Posterior cingulate gyrus (tissue), 11 donors: ENCODE results near the gene RANBP2.
"Not testable (repeated sequence)": the region's sequence is repeated elsewhere in the genome, so short reads cannot be mapped to it uniquely, and the experiment has no call there.

Experiments used
- DNase-seq, 10 donors: peaks; one replicate each; pipeline versions ENCODE4 v3.0.0 to v3.0.0-alpha.2; 2020 to 2021; ENCODE audit warnings: mixed read lengths in 3 of 10
- intact Hi-C: fragments of 100-400 bp; cut with DNase I; formaldehyde crosslinking; loops from one replicate; pipeline ENCODE4 v1.15.1; 2023

RANBP2 gene

DNA sequence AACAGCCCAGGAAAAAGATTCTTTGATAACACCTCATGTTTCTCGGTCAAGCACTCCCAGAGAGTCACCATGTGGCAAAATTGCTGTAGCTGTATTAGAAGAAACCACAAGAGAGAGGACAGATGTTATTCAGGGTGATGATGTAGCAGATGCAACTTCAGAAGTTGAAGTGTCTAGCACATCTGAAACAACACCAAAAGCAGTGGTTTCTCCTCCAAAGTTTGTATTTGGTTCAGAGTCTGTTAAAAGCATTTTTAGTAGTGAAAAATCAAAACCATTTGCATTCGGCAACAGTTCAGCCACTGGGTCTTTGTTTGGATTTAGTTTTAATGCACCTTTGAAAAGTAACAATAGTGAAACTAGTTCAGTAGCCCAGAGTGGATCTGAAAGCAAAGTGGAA lies 48.6 kb downstream of the RANBP2 start:
- intact Hi-C loops, DNase-seq: not testable (repeated sequence)

DNA sequence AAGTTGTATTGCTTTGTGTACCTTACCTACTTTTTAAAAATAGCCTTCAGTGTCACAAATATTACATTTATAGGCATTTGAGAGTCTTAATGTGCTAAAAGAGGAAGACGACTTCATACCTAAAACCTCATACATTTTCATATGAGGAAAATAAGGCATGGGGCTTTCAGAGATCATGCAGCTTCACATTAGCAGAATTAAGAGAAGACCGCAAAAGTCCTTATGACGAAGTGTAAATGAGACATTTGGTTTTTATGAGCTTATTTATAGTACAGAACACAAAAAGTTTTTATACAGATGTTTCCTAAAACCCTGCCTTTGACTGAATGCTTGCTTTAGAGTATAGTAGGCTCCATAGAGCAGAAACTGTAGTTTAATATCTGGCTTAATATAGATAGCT lies 57.2 kb downstream of the RANBP2 start:
- DNase-seq: no peak
- intact Hi-C loops: no loop called here

DNA sequence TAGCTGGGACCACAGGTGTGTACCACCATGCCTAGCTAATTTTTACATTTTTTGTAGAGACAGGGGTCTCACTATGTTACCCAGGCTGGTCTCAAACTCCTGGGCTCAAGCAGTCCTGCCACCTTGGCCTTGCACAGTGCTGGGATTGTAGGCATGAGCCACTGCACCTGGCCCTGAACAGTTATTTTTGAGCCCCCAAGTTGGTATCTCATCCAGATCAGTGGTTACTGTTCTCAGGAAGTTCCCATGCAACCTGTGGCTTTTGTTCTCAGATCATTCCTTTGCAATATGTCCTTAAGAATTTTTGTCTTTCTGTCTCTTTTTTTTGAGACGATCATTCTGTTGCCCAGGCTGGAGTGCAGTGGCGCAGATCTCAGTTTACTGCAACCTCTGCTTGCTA lies 59.6 kb downstream of the RANBP2 start:
- no peak for DNase-seq
- intact Hi-C loops: no loop called here

DNA sequence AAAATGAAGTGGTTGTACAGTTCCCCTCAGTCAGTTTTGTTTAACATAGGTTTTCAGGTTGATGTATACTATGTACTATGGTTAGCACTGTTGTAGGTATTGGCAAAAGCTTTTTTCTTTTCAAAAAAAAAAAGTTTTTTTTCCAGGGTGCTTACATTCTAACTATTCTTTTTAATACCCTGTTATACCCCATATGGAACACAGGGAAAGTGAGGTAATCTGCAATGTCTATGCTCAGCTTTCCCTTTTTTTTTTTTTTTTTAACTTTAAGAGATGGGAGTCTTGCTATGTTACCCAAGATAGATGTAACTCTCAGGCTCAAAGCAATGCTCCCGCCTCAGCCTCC lies 66.7 kb downstream of the RANBP2 start:
- intact Hi-C loops: no loop called here
- DNase-seq: no peak

DNA sequence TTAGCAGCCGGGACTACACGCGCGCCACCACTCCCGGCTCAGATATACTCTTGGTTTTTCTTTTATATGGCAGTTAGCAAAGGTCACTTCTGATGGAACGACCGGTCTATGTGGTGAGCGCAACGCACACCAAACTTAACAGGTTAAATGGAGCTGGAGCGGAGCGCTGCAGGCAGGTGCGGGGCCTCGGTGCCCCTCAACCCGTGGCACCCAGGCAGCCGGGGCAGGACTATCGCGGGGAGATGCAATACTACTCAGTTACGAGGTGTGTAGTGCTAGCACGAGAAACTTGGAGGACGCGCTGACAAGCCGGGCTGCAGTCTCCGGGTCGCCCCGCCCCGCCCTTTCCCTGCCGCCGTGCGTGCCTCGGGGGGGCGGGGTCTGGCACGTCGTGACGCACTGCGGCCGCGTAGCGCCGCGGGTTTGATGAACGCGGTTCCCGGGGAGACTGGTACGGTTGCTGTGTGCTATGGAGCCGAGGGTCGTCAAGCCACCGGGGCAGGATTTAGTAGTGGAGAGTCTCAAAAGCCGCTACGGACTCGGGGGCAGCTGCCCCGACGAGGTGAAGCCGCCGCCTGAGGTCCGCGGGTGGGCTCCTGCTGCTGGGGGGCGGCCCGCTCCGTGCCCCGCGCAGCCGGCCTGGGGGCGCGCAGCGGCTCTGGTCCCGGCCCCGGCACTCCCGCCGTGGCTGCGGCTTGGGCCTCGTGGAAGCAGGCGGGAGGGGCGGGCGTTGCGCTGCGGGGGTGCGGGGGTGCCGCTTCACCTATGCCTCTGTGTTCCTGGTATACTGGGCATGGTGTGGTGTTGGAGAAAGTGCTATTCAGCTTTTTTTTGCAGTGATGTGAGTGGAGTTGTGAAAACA lies 67.3 kb downstream of the RANBP2 start, which contains the start of gene CCDC138:
Gene CCDC138 (plus strand): TSS at position 418 of the 862 bp plus-strand sequence. CDS start 52 bp downstream, at position 470.
- peak; percentile 72 to 98 (median 84) for DNase-seq
- intact Hi-C loops: no loop called here

DNA sequence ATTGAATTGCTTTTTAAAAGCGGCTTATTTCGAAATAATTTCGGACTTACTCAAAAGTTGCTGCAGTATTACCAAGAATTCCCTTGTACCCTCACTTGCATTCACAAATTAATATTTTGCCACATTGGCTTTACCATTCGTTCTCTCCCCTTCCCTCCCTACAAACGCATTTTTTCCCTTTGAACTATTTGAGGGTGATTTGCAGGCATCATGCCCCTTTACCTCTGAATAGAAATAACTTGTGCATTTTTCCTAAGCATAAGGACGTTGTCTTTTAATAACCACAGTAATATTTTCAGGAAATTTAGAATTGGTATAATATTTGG lies 67.9 kb downstream of the RANBP2 start:
- DNase-seq: no peak
- intact Hi-C loops: no loop called here

DNA sequence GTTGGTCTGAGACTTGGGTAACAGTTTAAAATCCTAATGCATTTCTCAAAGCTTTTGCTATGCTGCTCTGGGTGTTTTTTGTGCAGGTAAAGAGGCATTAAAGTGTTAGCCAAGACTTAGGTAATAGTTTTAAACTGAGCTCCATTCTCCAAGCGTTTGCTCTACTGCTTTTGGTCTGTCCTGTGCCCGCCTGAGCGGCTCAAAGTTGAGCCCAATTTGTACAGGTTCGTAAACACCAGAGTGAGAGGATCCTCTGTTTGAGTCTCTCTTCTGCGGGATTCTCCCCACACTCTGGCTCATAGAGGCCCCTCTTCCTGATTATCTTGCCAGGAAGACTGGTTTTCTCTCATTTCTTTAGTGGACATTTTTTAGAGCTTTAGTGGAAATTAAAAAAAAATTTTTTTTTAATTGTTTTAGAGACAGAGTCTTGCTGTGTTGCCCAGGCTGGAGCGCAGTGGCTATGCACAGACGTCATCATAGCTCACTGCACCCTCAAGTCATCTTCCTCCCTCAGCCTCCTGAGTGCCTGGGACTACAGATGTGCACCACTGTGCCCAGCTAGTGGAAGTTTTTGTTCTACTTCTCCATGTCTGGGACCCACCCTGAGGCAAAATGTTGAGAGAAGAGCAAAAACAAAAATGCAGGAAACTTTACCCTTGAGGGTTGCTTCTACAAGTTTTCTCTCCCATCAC lies 83.9 kb downstream of the RANBP2 start:
- intact Hi-C loops: no loop called here
- no peak for DNase-seq

DNA sequence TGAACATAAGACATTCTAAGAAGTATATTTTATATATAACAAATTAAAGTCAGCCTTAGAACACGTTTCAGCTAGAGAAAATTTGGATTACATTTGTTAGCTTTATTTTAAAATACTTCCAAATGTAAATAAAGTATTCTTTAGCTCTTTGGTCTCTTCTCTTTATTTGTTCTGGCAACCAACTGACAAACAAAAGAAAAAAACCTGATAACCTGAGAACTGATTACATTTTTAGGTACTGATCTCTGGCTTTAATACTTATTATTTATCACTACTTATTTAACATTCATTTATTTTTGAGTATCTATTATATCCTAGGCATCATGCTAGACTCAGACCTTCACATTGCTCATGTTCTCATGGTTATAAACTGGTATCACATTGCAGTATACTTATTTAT lies 85.8 kb downstream of the RANBP2 start:
- DNase-seq: no peak
- intact Hi-C loops: no loop called here

DNA sequence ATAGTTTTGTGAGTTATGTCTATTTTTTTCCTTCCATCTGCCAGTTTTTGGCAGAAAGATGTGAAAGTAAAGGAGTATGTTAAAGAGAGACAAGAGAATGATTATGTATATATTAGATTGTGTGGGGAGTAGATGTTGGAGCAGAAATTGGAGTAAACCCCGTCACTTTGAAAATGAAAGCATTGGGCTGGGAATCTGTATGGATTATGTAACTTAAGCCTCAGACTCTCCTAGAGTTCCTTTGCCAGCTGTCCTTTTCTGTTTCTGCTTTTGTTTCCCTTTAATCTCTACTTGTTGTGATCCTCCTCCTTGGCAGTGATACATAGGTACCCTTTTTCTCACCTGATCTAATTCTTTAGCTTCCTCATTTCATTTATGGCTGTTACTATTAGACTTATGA lies 86.5 kb downstream of the RANBP2 start:
- DNase-seq: no peak
- intact Hi-C loops: no loop called here

DNA sequence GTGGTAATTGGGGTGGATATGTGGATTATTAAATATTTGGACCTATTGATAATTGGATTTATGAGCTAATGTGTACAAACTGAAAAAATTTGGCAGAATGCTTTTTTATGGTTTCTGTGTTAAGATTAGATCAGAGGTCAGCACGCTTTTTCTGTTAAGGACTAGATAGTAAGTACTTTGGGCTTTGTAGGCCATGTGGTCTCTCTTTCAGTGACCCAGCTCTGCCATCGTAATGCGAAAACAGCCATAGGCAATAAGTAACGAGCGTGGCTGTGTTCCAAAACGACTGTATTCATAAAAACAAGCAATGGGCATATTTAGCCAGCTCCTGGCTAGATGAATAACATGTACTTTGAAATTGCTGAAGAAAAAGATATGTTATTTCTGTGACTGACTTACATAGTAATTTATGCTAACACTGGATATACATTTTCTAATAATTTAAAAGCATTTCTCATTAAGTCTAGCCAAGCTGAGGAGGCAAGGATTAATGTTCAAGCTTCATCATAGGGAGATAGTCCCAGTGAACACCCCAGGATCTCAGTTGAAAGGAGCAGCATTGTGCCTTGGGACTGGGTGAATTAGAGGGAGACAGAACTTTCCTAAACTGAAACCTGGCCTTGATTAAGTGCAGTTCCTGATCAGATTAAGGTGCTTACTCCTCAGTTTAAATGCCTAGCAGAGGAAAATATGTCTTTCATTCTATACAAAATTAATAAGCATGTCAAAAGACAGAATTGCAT lies 87.3 kb downstream of the RANBP2 start:
- intact Hi-C loops: no loop called here
- DNase-seq: no peak

DNA sequence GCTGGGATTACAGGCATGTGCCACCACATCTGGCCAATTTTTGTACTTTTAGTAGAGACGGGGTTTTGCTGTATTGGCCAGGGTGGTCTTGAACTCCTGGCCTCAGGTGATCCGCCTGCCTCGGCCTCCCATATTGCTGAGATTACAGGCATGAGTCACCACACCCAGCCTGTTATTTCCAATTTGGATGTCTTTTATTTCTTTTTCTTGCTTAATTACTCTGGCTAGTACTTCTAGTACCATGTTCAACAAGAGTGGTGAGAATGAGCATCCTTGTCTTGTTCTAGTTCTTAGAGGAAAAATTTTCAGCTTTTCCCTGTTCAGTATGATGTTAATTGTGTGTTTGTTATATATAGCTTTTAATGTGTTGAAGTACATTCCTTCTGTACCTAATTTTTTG lies 90.7 kb downstream of the RANBP2 start:
- intact Hi-C loops: no loop called here
- DNase-seq: peak in 1 of 10 donors; percentile 44

DNA sequence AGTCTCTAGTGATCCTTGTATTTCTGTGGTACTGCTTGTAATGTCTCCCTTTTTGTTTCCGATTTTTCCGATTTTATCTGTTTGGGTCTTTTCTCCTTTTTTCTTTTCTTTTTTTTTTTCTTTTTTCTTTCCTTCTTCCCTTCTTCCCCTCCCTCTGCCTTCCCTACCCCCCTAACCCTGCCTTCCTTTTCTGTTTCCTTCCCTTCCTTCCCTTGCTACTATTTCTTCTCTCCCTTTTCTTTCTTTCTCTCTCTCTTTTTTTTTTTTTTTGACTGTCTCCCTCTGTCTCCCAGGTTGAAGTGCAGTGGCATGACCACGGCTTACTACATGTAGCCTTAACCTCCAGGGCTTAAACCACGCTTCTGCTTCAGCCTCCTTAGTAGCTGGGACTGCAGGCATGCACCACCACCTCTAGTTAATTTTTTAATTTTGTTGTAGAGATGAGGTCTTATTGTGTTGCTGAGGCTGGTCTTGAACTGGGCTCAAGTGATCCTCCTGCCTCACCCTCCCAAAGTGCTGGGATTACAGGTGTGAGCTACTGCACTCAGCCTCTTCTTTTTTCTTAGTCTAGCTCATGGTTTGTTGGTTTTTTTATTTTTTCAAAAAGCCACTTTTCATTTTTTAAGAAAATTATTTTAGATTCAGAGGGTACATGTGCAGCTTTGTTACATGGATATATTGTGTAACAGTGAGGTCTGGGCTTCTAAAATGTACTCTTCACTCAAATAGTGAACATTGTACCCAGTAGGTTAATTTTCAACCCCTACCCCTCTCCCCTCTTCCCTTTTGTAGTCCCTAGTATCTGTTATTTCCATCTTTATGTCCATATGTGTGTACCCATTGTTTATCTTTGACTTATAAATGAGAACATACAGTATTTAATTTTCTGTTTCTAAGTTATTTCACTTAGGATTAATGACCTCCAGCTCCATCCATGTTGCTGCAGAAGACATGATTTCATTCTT lies 92.0 kb downstream of the RANBP2 start:
- intact Hi-C loops: no loop called here

DNA sequence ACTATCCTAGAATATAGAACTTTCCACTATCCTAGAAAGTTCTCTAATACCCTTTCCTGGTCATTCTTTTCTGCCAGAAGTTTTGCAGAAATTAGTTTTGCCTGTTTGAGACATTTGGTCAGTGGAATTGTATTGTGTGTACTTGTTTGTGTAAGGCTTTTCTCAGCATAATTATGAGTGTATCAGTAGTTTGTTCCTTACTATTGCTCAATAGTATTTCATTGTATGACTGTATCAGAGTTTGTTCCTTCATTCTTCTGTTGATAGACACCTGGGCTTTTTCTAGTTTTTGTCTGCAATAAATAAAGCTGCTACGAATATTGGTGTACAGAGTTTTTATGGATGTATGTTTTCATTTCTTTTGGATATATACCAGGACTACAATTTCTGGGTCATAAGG lies 94.5 kb downstream of the RANBP2 start:
- intact Hi-C loops: no loop called here
- DNase-seq: no peak

More for the DNA sequence above, 92.0 kb downstream of the RANBP2 start:
- DNase-seq: no peak

DNA sequence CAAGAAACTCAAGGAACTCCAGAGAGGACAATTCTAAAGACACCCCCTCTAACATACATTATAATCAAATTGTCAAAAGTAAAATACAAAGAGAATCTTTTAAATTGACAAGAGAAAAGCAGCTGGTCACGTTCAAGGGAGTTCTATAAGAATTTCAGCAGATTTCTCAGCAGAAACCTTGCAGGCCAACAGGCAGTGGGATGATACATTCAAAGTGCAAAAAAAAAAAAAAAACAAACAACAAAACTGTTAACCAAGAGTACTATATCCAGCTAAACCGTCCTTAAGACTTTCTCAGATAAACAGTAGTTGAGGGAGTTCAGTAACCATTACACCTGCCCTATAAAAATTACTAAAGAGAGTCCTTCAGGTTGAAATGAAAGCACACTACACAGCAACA lies 101.2 kb downstream of the RANBP2 start:
- no peak for DNase-seq
- intact Hi-C loops: no loop called here

DNA sequence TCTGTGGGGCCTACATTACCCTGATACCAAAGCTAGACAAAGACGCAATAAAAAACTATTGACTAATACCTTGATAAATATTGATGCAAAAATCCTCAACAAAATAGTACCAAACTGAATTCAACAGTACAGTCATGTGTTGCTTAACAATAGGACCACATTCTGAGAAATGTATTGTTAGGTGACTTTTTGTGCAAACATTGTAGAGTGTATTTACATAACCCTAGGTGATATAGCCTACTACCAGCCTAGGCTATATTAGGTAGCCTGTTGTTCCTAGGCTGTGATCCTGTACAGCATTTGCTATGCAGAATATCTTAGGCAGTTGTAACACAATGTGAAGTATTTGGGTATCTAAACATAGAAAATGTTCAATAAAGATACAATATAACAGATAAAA lies 104.0 kb downstream of the RANBP2 start:
- no peak for DNase-seq

DNA sequence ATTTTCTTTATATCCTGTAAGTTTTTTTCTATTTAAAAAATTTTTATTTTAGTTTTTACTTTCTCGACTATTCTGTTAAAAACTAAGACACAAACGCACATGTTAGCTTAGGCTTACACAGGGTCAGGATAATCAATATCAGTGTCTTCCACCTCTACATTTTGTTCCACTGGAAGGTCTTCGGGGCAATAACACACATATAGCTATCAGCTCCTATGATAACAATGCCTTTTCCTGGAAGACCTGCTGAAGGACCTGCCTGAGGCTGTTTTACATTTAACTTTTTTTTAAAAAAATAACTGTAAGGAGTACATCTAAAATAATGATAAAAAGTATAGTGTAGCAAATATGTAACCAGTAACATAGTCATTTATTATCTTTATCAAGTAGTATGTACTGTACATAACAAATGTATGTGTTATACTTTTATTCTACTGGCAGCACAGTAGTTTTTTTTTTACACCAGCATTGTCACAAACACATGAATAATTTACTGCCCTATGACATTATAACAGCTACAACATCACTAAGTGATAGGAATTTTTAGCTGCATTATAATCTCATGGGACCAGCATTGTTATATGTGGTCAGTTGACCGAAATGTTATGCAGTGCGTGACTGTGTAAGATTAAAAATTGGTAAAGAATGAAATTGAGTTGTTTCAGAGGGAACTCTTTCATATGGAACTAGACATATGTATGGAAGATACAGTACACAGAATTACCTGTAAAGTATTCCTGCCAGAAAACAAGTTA lies 105.2 kb downstream of the RANBP2 start:
- intact Hi-C loops: no loop called here
- no peak for DNase-seq

More for the DNA sequence above, 104.0 kb downstream of the RANBP2 start:
- intact Hi-C loops: no loop called here

DNA sequence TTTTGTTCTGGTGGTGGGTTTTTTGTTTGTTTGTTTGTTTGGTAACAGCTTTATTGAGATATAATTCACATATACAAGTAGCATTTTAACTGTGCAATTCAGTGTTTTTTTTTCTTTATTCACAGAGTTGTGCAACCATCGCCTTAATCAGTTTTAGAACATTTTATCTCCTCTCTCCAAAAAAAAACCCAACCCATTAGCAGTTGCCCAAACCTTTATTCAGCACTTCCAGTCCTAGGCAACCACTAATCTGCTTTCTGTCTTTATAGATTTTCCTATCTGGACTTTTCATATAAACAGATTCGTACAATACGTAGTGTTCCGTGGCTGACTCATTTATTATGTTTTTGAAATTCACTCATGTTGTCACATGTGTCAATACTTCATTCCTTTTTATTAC lies 106.0 kb downstream of the RANBP2 start:
- DNase-seq: no peak

DNA sequence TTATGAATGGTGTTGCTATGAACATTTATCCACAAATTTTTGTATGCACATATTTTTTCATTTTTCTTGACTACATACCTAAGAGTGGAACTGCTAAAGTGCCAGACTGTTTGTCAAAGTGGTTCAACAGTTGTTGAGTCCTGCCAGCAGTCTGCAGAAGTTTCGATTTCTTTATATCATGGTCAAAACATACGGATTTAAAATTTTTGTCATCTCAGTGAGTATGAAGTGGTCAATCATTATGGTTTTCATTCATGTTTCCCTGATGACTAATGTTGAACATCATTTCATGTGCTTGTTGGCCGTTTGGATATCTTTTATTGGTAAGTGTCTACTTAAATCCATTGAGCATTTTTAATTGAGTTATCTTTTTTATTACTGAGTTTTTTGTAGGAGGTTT lies 106.5 kb downstream of the RANBP2 start:
- intact Hi-C loops: no loop called here
- DNase-seq: no peak

More for the DNA sequence above, 106.0 kb downstream of the RANBP2 start:
- intact Hi-C loops: no loop called here

DNA sequence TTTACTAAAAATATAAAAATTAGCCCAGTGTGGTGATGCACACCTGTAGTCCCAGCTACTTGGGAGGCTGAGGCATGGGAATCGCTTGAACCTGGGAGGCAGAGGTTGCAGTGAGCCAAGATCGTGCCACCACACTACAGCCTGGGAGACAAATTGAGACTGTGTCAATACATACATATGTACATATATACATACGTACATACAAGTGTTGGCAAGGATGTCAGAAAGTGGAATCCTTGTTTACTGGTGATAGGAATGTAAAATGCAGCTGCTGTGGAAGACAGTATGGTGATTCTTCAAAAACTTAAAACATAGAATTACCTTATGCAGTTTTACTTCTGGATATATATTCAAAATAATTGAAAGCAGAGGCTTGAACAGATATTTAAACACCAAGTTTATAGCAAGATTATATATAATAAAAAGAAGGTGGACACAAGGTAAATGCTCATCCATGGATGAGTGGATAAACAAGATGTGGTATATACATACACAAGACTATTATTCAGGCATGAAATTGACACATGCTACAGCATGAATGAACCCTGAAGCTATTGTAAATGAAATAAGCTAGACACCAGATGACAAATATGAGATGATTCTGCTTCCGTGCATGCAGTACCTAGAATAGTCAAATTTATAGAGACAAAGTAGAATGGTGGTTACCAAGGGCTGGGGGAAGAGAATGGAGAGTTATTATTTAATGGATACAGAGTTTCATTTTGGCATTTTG lies 110.5 kb downstream of the RANBP2 start:
- intact Hi-C loops: no loop called here
- DNase-seq: no peak
